HCT116 (cell line): ENCODE measurements around the gene RBFOX2. TPM values are rescaled to one million over a fixed set of nuclear protein-coding genes. Genes with fewer than 3 reads are reported as not detected.

Source experiments
- ATAC-seq: fragments of 200-7000 bp; cut with Tn5 transposase; 2 replicates; pipeline ENCODE4 v1.9.1; 2020; ENCODE audit warnings: mild to moderate bottlenecking, moderate library complexity
- BruUV-seq: library from RNA; stranded (reverse); fragments of 400-500 nt; replicated peaks from 2 replicates; lab custom pipeline; 2021; lab: Mats Ljungman, UMichigan
- CTCF ChIA-PET: fragments of 300-600 bp; sonication (Branson Sonifier 250); formaldehyde crosslinking; loops from one replicate; lab custom pipeline; 2021; ENCODE audit warnings: antibody characterized with exemption; lab: Charles Lee
- POLR2A ChIA-PET: fragments of 300-600, 350-600 bp; sonication (Branson Sonifier 250); formaldehyde crosslinking; loops from one replicate; lab custom pipeline; 2021; ENCODE audit warnings: antibody characterized with exemption; lab: Charles Lee
- RAD21 ChIA-PET, 2 experiments: fragments of 300-600 bp; sonication (Branson Sonifier 250); formaldehyde crosslinking; loops; one replicate each; lab custom pipeline; 2023; ENCODE audit warnings: low total read pairs in 2 of 2; ENCODE audit not compliant: uncharacterized antibody in 2 of 2, unreplicated experiment in 2 of 2, low non-redundant PET in 1 of 2; lab: Charles Lee
- DNase-seq: peaks from one replicate; pipeline ENCODE4 v3.0.0-alpha.2; 2010; ENCODE audit warnings: low read depth, low spot score
- H2AFZ ChIP-seq: fragments of 200-600 bp; shearing (Covaris generic), sonication (generic); 2 replicates; pipeline ENCODE4 v1.6.1; 2017; ENCODE audit warnings: low read depth, mixed run types, mixed read lengths, antibody characterized with exemption, low read length; ENCODE audit not compliant: poor library complexity, severe bottlenecking
- H3K27ac ChIP-seq: 2 replicates; pipeline ENCODE4 v1.5.1; 2012; ENCODE audit warnings: low read depth, low read length
- H3K27me3 ChIP-seq: fragments of 200-600 bp; sonication (generic); 2 replicates; pipeline ENCODE4 v1.6.1; 2016; ENCODE audit warnings: mixed run types, low read length, mixed read lengths; ENCODE audit not compliant: insufficient read depth
- H3K36me3 ChIP-seq, 2 experiments: fragments of 200-500 bp in 1 of 2; fragments of 200-600 bp in 1 of 2; sonication (Bioruptor generic) in 1 of 2; sonication (generic) in 1 of 2; 2 replicates each; pipeline versions ENCODE4 v1.5.1 to v1.6.1; 2014 to 2016; ENCODE audit warnings: low read length in 2 of 2, inconsistent platforms in 1 of 2, mixed read lengths in 1 of 2, mixed run types in 1 of 2; ENCODE audit not compliant: insufficient read depth in 2 of 2, control insufficient read depth in 1 of 2
- H3K4me1 ChIP-seq, 2 experiments: fragments of 200-600 bp in 1 of 2; sonication (generic) in 1 of 2; 2 replicates each; pipeline versions ENCODE4 v1.5.1 to v1.6.1; 2012 to 2017; ENCODE audit warnings: low read length in 2 of 2, inconsistent platforms in 1 of 2, mild to moderate bottlenecking in 1 of 2, mixed read lengths in 1 of 2, mixed run types in 1 of 2, moderate library complexity in 1 of 2; ENCODE audit not compliant: insufficient read depth in 2 of 2, control insufficient read depth in 1 of 2
- H3K4me2 ChIP-seq: fragments of 200-600 bp; sonication (generic); 2 replicates; pipeline ENCODE4 v1.6.1; 2017; ENCODE audit warnings: mixed run types, low read length, mixed read lengths
- H3K4me3 ChIP-seq, 2 experiments: fragments of 200-600 bp in 1 of 2; sonication (generic) in 1 of 2; replicated peaks in 1 of 2; 2 replicates each; pipeline ENCODE4 v1.5.1; 2011 to 2016; ENCODE audit warnings: low read length in 2 of 2, control low read depth in 1 of 2, low read depth in 1 of 2, mild to moderate bottlenecking in 1 of 2, mixed read lengths in 1 of 2, mixed run types in 1 of 2
- H3K79me2 ChIP-seq: fragments of 200-600 bp; sonication (generic); 2 replicates; pipeline ENCODE4 v1.6.1; 2017; ENCODE audit warnings: mild to moderate bottlenecking, mixed run types, low read length, moderate library complexity, mixed read lengths; ENCODE audit not compliant: insufficient read depth
- H3K9ac ChIP-seq: fragments of 200-600 bp; sonication (generic); 2 replicates; pipeline ENCODE4 v1.6.1; 2016; ENCODE audit warnings: low read length, mixed read lengths
- H3K9me2 ChIP-seq: fragments of 200-600 bp; sonication (generic), shearing (Covaris generic); 2 replicates; pipeline ENCODE4 v1.6.1; 2017; ENCODE audit warnings: mixed run types, mild to moderate bottlenecking, moderate library complexity; ENCODE audit not compliant: insufficient read depth
- H3K9me3 ChIP-seq, 2 experiments: fragments of 200-500 bp in 1 of 2; fragments of 200-600 bp in 1 of 2; sonication (Bioruptor generic) in 1 of 2; sonication (generic) in 1 of 2; 2 replicates each; pipeline ENCODE4 v1.6.1; 2014 to 2017; ENCODE audit warnings: low read length in 2 of 2, mixed read lengths in 2 of 2, inconsistent platforms in 1 of 2, low read depth in 1 of 2, mild to moderate bottlenecking in 1 of 2, mixed run types in 1 of 2, moderate library complexity in 1 of 2; ENCODE audit not compliant: control insufficient read depth in 1 of 2, insufficient read depth in 1 of 2
- H4K20me1 ChIP-seq: fragments of 200-600 bp; sonication (generic), shearing (Covaris generic); 2 replicates; pipeline ENCODE4 v1.6.1; 2017; ENCODE audit warnings: mixed run types, mild to moderate bottlenecking, moderate library complexity; ENCODE audit not compliant: insufficient read depth
- EZH2 ChIP-seq: fragments of 200-600 bp; sonication (generic); IDR thresholded peaks from 2 replicates; pipeline ENCODE4 v1.6.1; 2017; ENCODE audit warnings: antibody characterized with exemption, mixed run types
- EZH2phosphoT487 ChIP-seq: fragments of 200-600 bp; IDR thresholded peaks from 2 replicates; pipeline ENCODE4 v1.6.1; 2018; ENCODE audit warnings: antibody characterized with exemption, borderline replicate concordance
- FOSL1 ChIP-seq: IDR thresholded peaks from 2 replicates; pipeline ENCODE4 v1.6.1; 2012; ENCODE audit warnings: low read depth
- SIN3A ChIP-seq: IDR thresholded peaks from 2 replicates; pipeline ENCODE4 v1.6.1; 2012; ENCODE audit warnings: low read depth
- SP1 ChIP-seq: IDR thresholded peaks from 2 replicates; pipeline ENCODE4 v1.6.1; 2012; ENCODE audit warnings: low read depth
- YY1 ChIP-seq: IDR thresholded peaks from 2 replicates; pipeline ENCODE4 v1.6.1; 2011; ENCODE audit warnings: low read length, low read depth, moderate library complexity, mild to moderate bottlenecking; ENCODE audit not compliant: insufficient replicate concordance; ENCODE audit errors: extremely low read depth
- intact Hi-C: fragments of 100-400 bp; cut with micrococcal nuclease; formaldehyde crosslinking; loops from 2 replicates; pipeline ENCODE4 v1.10.0; 2022
- total RNA-seq: library from RNA; stranded (reverse); gene quantifications from one replicate; pipeline ENCODE4 v1.2.1, GENCODE V29; 2021; ENCODE audit not compliant: unreplicated experiment
- TF ChIP-seq, protein P1 (sequence below): IDR thresholded peaks from 2 replicates; pipeline ENCODE4 v1.6.1; 2012
- TF ChIP-seq, protein P2 (sequence below), 3 experiments: fragments of 200-600 bp in 1 of 3; sonication (generic) in 1 of 3; IDR thresholded peaks in 2 of 3; conservative IDR thresholded peaks in 1 of 3; 2 replicates each; pipeline ENCODE4 v1.5.1; 2012 to 2017; ENCODE audit warnings: low read depth in 2 of 3, low read length in 2 of 3, antibody characterized with exemption in 1 of 3, borderline replicate concordance in 1 of 3, control low read depth in 1 of 3, mild to moderate bottlenecking in 1 of 3, mixed read lengths in 1 of 3, mixed run types in 1 of 3, moderate library complexity in 1 of 3; ENCODE audit not compliant: insufficient read depth in 1 of 3

Gene RBFOX2
- total RNA-seq, 1 experiment from 2014 or later: 83.9 TPM

- TF ChIP-seq SIN3A (no peak), YY1 (no peak), SP1 (no peak), FOSL1 (no peak)
- TF ChIP-seq, protein P1, sequence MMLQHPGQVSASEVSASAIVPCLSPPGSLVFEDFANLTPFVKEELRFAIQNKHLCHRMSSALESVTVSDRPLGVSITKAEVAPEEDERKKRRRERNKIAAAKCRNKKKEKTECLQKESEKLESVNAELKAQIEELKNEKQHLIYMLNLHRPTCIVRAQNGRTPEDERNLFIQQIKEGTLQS: no peak
These were observed 5.9 kb downstream of the RBFOX2 start (continued) for GRCh38 chr22:36022697-36023096.

GRCh38 chr22:36022162-36022561 lies 6.5 kb downstream of the RBFOX2 start:
- no peak for TF ChIP-seq YY1
- TF ChIP-seq, protein P2, sequence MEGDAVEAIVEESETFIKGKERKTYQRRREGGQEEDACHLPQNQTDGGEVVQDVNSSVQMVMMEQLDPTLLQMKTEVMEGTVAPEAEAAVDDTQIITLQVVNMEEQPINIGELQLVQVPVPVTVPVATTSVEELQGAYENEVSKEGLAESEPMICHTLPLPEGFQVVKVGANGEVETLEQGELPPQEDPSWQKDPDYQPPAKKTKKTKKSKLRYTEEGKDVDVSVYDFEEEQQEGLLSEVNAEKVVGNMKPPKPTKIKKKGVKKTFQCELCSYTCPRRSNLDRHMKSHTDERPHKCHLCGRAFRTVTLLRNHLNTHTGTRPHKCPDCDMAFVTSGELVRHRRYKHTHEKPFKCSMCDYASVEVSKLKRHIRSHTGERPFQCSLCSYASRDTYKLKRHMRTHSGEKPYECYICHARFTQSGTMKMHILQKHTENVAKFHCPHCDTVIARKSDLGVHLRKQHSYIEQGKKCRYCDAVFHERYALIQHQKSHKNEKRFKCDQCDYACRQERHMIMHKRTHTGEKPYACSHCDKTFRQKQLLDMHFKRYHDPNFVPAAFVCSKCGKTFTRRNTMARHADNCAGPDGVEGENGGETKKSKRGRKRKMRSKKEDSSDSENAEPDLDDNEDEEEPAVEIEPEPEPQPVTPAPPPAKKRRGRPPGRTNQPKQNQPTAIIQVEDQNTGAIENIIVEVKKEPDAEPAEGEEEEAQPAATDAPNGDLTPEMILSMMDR (IDR thresholded peaks at IDR 0.05 in 2 of 3, conservative IDR thresholded peaks at IDR 0.05 in 1 of 3; ENCODE audit: borderline replicate concordance in 1 of 3, insufficient read depth in 1 of 3, low read depth in 2 of 3, low read length in 2 of 3): no peak
- no peak for TF ChIP-seq EZH2phosphoT487
- no peak for TF ChIP-seq EZH2
- Histone ChIP-seq H3K27me3 (no peaks in the 10 kb centered on the region), H4K20me1 (no peaks in the 10 kb centered on the region), H3K79me2 (peaks cover 84% of the 10 kb centered on the region), H3K9ac (no peak overlapping the region), H3K36me3 (peaks cover 0 to 4% of the 10 kb centered on the region in 2 experiments; a peak in 1 of 4 replicates), H3K9me3 (no peaks in the 10 kb centered on the region), H3K4me1 (peaks cover 3 to 7% of the 10 kb centered on the region in 2 experiments), H3K27ac (no peak overlapping the region), H3K4me2 (no peak overlapping the region), H2AFZ (no peak overlapping the region), H3K9me2 (no peaks in the 10 kb centered on the region), H3K4me3 (no peak overlapping the region)
- intact Hi-C loops: no loop called here
- ATAC-seq: no peak
- BruUV-seq: no TSS peak
- ChIA-PET POLR2A (no interaction called here), CTCF (interaction anchor here (0.9 kb wide), 1 partner anchor 43 kb away, joined by 3 read pairs; no protein-coding TSS in a partner anchor), RAD21 (no interaction called here)
- no peak for DNase-seq
